ENCODE measurements around the gene SDK1.

The SDK1 gene

GRCh38 chr7:3425087-3425486 is 124.0 kb downstream of the SDK1 start:
- DNase-seq: no peak

DNA sequence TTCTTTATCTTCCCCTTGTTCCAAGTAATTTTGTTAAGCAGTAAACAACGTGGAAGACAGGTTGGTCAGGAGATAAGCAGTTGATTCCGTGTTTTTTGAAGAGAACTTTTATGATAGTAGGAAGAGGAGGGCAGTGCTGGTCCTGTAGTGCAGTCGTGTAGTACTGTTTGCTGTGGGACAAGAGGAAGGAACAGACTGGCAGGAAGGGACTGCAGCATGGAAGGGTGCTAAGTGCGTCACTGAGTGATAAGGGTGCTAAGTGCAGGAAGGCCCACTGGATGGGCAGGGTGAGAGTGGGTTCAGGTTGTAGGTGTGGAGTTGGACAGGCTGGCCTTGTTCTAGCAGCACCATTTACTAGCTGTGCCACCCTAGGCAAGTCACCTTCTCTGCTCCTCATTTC is 125.0 kb downstream of the SDK1 start:
- no peak for DNase-seq

- no peak for DNase-seq
These were observed 126.9 kb downstream of the SDK1 start for GRCh38 chr7:3427957-3428356.

GRCh38 chr7:3429981-3430380 is 128.9 kb downstream of the SDK1 start:
- no peak for DNase-seq

GRCh38 chr7:3430588-3430987 is 129.5 kb downstream of the SDK1 start:
- no peak for DNase-seq

- DNase-seq: no peak
These were observed 130.3 kb downstream of the SDK1 start for GRCh38 chr7:3431306-3431705.

DNA sequence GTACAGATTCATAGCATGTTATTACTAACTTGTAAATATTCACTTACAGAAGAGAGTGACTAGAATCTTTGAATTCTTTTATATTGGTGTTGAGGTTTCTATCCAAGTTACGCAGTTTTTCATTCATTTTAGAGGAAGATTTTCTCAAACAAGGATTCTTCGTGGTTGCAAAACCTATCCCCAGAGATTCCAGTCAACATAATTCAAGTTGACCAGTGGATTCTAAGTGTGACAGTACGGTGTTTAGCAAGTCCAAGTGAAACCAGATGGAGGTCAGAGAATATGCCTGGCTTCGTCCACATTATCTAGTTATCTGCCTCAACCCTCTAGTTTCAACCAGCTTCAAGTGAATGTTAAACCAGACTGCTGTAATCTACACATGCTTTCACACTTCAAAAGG is 131.9 kb downstream of the SDK1 start:
- no peak for DNase-seq

DNA sequence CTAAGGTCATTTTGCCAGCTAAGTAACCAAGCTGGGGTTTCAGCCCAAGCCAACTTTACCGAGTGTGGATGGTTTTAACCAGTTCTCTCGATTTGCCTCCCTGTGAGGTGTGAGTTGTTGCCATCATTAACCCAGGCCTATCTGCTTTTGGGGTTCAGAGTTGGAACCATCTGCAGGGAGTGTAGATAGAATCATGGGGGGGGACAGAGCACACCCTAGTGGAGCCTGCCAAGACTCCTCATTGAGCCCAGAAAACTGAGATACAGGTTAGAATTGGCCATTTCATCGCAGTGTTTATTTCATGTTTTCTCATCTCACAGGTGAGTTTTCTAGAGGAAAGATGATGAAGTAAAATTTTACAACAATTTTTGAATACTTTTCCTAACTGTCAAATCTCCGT is 133.6 kb downstream of the SDK1 start:
- DNase-seq: no peak

DNA sequence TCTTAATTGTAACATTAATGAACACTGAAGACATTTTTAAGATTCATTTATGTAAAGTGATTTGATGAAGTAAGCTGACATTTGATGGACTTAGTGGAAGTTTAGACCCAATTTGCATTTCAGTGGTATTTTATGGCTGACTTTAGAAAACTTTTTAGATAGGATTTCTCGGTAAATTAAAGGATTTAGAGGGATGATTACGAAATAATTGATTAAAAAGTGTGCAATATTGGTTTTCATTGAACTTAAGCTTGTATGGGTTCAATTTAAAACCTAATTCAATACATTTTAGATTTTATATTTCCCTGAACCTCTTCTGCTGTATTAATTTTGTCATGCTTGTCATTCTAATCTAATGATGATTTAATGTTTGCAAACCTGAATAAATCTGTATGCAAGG is 135.1 kb downstream of the SDK1 start:
- DNase-seq: no peak

- DNase-seq: no peak
These were observed 135.7 kb downstream of the SDK1 start for GRCh38 chr7:3436746-3437145.

DNA sequence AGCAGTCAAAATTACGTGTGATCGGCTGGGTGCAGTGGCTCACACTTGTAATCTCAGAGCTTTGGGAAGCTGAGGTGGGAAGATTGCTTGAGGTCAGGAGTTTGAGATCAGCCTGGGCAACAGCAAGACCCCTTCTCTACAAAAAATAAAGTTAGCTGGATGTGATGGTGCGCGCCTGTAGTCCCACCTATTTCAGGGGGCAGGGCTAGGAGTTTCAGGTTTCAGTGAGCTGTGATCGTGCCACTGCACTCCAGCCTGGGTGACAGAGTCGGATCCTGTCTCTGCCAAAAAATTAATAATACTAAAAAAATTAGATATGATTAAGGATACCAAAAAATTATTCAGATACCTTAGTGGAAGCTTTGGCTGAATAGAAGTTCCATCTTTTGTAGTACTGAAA is 136.4 kb downstream of the SDK1 start:
- no peak for DNase-seq

DNA sequence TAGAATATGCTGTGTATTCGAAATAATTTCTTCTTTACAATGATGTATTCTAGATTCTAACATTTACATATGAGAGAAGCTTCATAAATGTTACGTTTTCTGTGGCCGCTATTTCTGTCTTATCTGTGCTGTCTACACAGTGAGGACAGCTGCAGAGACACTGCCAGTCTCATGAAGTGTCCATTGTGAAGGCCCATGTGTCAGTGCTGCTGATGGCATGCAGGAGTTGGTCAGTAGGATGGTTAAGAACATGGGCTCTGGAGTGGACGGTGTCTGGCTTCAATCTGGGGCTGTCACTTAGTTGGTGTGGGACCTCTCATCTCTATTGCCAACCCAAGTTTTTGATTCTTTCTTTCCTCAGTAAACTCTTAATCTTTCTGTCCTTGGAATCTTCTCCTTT is 137.3 kb downstream of the SDK1 start:
- DNase-seq: no peak

DNA sequence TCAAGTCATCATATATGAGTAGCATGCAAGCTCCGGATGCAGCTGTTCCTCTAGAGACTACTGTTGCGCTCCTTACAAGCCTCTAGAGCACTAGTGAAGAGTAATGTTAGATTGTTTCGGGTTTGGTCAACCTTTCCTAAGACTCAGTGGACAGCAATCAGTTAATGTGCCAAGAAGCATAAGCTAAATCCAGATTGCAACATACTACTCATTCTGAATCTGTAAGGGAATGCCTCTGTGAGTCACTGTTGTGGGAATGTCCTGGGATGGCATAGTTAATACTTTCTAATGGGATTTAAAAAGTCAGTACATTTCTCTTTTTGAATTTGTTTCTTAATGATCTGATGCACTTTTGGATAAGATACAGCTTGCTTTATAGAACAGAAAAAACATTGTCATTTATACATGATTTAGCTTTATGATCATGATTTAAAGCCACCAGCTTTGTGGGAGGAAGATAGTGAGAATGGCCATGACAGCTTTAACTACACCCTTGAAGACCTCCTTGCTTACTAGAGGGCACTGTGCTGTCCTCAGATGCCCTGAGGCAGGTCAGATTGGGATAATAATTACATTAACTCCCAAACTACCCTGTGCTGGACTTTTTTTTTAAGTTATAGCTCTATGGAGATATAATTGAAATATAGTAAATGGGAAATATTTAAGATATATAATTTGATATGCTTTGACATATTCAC is 138.4 kb downstream of the SDK1 start:
- no peak for DNase-seq

DNA sequence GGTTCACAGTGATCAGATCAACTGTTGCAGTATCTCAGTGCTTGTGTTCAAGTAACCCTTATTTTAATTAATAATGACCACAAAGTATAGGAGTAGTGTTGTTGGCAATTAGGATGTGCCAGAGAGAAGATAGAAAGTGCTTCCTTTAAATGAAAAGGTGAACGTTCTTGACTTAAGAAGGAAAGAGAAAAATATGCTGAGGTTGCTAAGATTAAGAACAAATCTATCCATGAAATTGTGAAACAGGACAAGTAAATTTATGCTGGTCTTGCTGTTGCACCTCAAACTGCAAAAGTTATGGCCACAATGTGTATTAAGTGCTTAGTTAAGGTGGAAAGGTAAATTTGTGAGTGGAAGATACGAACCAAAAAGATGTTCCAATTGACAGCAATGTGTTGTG is 139.5 kb downstream of the SDK1 start:
- DNase-seq: no peak

GRCh38 chr7:3443716-3444115 is 142.7 kb downstream of the SDK1 start:
- DNase-seq: no peak

GRCh38 chr7:3446786-3447185 is 145.7 kb downstream of the SDK1 start:
- DNase-seq: no peak

GRCh38 chr7:3451701-3452100 is 150.6 kb downstream of the SDK1 start:
- DNase-seq: no peak

GRCh38 chr7:3453398-3453797 is 152.3 kb downstream of the SDK1 start:
- no peak for DNase-seq

GRCh38 chr7:3455806-3456595 is 154.9 kb downstream of the SDK1 start:
- no peak for DNase-seq

GRCh38 chr7:3459111-3459510 is 158.1 kb downstream of the SDK1 start:
- no peak for DNase-seq

DNA sequence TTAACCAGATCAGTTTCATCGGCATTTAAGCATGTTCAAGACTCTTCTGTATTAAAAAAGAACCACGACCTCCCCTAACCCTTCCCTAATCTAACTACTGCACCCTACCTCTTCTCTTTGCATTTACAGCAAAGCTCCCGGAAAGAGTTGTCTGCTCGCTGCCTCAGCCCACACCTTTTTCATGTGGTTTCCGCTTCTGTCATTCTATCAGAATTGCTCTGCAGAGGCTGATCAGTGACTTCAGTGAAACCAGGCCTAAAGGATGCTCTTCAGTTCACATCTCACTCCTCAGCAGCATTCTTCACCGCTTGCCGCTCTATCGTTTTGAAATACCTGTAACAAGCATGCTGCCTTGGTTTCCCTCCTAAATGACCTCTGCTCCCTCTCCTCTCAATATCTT is 160.9 kb downstream of the SDK1 start:
- DNase-seq: no peak

DNA sequence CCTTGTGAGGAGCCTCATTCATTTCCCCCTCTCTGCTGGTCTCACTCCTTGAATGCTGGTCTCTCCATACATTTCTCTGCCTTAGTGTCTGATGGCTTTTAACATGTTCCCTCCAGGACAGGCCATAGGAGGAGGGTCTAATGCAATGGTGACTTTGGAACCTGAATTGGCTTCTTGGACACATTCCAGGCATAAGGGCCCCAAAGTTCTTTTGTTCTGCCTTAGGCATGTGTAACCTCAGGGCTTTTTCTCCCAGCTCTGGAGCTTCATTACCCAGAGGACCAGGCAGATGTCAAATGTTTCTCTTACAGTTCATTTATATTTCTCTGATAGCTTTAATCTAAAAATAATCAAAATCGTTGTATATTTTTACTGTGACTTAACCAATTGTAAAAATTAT is 162.6 kb downstream of the SDK1 start:
- DNase-seq: no peak

DNA sequence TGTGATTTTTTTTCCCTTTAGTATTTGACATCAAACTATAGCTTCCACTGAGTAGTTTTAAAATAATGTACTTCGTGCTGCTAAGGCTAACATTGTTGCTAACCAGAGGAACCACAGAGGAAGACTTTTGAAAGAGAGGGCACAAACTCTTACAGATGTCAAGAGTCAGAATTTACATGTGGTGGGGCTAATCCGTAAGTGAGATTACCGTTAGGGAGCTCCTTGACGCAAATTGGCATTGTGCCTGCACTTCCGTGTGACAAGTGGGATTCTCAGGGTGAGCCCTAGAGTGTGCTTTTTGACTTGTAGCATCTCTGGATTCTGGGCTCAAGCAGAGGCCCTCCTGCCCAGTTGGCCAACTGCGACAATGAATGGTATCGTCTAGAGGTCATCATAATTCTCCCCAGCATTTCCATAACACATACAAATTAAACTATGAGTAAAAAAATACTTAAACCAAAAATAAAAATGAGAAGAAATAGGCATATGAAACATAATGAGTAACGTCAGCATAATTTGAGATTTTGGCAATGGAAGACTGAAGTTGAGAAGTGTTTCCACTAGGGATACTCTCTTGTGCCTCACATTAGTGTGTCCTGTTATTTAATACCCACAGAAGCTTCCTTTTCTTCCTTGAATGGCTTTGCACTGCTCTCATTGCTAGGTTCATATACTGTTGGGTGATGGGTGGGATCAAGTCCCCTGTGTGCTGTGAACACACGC is 164.0 kb downstream of the SDK1 start:
- no peak for DNase-seq

DNA sequence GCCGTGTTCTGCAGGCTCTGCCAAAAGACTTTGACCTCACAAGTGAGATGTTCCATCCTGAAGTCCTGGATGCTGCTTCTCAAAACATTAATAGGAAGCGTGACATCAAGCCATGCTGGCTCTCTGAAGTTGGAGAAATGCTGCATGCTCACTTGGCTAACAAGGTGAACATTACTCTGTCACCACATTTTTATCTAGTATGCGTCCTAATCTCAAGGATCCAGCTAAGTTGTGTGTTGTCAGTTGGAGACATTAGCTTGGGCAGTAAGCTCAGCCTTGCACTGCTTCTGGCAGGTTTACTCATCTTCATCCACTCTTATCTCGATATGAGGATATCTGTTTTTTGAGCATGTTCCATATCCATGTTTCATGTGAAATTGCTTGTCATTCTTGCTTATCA is 165.2 kb downstream of the SDK1 start:
- DNase-seq: no peak

All from C1 segment of cervical spinal cord (tissue), 14 donors.